H1 (cell line): Measurements from ENCODE around the gene ENAH. TPM values are rescaled to one million over a fixed set of nuclear protein-coding genes. Genes with fewer than 3 reads are reported as not detected.

Source experiments
- EZH2 ChIP-seq: fragments of 200-600 bp; sonication (generic); IDR thresholded peaks from 2 replicates; pipeline ENCODE4 v1.7.1; 2012; ENCODE audit warnings: low read depth, mild to moderate bottlenecking, moderate library complexity, low read length, inconsistent platforms; ENCODE audit not compliant: severe bottlenecking
- HDAC2 ChIP-seq, 2 experiments: fragments of 300-600 bp in 1 of 2; sonication (generic) in 1 of 2; IDR thresholded peaks; 2 replicates each; pipeline ENCODE4 v1.6.1; 2011 to 2012; ENCODE audit warnings: low read depth in 2 of 2, low read length in 2 of 2, mild to moderate bottlenecking in 2 of 2, moderate library complexity in 2 of 2, borderline replicate concordance in 1 of 2, inconsistent platforms in 1 of 2
- SP1 ChIP-seq: IDR thresholded peaks from 2 replicates; pipeline ENCODE4 v1.6.1; 2011; ENCODE audit warnings: low read depth, low read length
- ZNF274 ChIP-seq: IDR thresholded peaks from 2 replicates; pipeline ENCODE4 v1.7.0; 2012; ENCODE audit warnings: low read length, borderline replicate concordance; ENCODE audit errors: extremely low read depth
- polyA plus RNA-seq, 7 experiments: library from polyadenylated mRNA; depleted of rRNA in 3 of 7; stranded (reverse) in 5 of 7; unstranded in 2 of 7; fragments of >200 nt in 5 of 7; fragments of 200-250 nt in 2 of 7; gene quantifications; 1 replicate in 5 of 7; 2 replicates in 1 of 7; 4 replicates in 1 of 7; pipeline versions ENCODE4 v1.2.1 to v1.2.3, GENCODE V29; 2011 to 2013; ENCODE audit warnings: missing spikeins in 2 of 7, mixed read lengths in 2 of 7
- total RNA-seq: library from RNA; stranded (reverse); fragmentation: NEBNext Ultra II Directional; extraction: Animal tissue kit (Norgen Biotek cat#: 25700); gene quantifications from 2 replicates; pipeline ENCODE4 v1.2.1, GENCODE V29; 2021
- TF ChIP-seq, protein P1 (sequence below): IDR thresholded peaks from 2 replicates; pipeline ENCODE4 v1.6.1; 2011; ENCODE audit warnings: low read depth, mild to moderate bottlenecking, low read length; ENCODE audit not compliant: insufficient read depth
- TF ChIP-seq, protein P2 (sequence below): IDR thresholded peaks from 2 replicates; pipeline ENCODE4 v1.6.1; 2012; ENCODE audit warnings: low read length, inconsistent platforms

ENAH gene
- total and polyA plus RNA-seq, 2 of the 8 experiments (the other 6 are each of a cell fraction or from before 2014, with no cell fraction given) = 39.1 to 335 TPM

DNA sequence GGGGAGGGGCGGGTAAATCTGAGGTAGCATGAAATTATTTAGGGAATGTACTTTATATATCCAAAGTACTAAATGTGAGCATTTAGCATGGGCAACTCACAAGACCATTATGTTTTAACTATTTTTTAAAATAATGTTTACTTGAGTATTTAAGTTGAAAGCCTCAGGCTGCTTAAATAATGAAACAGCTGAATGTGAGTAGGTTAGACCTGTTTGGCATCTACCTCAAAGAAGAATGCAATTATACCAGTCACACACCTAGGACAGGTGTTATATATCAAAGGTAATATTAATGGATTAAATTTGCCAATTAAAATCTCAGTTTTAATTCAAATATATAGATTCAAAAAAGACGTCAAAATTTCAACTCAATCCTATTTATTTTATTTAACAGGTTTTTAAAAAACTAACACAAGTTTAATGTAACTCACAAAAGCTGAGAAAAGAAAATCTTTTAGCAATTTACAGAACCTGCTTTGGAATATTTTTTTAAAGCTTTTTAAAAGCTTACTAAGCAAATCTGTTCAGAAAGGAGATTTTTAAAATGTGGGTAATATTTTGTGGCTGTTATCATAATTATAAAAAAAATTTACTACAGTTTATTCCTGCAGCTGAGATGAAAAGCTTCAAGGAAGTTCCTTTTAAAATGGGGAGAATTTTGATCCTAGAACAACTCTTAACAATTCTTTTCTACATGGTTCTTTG, 120.5 kb downstream of the ENAH start (continued):
- TF ChIP-seq SP1 (no peak), ZNF274 (no peak), EZH2 (no peak), HDAC2 (IDR thresholded peaks at IDR 0.05; ENCODE audit: borderline replicate concordance in 1 of 2, low read depth in 2 of 2, low read length in 2 of 2) (no peak)
- TF ChIP-seq, protein P1, sequence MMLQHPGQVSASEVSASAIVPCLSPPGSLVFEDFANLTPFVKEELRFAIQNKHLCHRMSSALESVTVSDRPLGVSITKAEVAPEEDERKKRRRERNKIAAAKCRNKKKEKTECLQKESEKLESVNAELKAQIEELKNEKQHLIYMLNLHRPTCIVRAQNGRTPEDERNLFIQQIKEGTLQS = no peak
- TF ChIP-seq, protein P2, sequence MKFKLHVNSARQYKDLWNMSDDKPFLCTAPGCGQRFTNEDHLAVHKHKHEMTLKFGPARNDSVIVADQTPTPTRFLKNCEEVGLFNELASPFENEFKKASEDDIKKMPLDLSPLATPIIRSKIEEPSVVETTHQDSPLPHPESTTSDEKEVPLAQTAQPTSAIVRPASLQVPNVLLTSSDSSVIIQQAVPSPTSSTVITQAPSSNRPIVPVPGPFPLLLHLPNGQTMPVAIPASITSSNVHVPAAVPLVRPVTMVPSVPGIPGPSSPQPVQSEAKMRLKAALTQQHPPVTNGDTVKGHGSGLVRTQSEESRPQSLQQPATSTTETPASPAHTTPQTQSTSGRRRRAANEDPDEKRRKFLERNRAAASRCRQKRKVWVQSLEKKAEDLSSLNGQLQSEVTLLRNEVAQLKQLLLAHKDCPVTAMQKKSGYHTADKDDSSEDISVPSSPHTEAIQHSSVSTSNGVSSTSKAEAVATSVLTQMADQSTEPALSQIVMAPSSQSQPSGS = no peak
